RWPE1 (cell line): ENCODE measurements around the gene CATSPERZ.

Experiments
- CTCF ChIA-PET: fragments of 350-600 bp; sonication (Branson Sonifier 250); formaldehyde crosslinking; extraction: SDS; loops from one replicate; lab custom pipeline; 2021; lab: Yijun Ruan, JAX
- POLR2A ChIA-PET: fragments of 400-600 bp; formaldehyde crosslinking; extraction: SDS; loops from one replicate; lab custom pipeline; 2020; ENCODE audit warnings: antibody characterized with exemption; ENCODE audit not compliant: low non-redundant PET; lab: Yijun Ruan, JAX
- DNase-seq: peaks from one replicate; pipeline ENCODE4 v3.0.0; 2012; ENCODE audit warnings: low spot score
- H3K27ac ChIP-seq: fragments of 450-650 bp; 2 replicates; pipeline ENCODE4 v1.5.1; 2017
- TF ChIP-seq, protein P1 (sequence below): fragments of 450-650 bp; conservative IDR thresholded peaks from 2 replicates; pipeline ENCODE4 v1.5.1; 2017; ENCODE audit warnings: low read depth, mild to moderate bottlenecking

Gene CATSPERZ

GRCh38 chr11:64348383-64349024 lies 48.3 kb downstream of the CATSPERZ start:
- TF ChIP-seq, protein P1, sequence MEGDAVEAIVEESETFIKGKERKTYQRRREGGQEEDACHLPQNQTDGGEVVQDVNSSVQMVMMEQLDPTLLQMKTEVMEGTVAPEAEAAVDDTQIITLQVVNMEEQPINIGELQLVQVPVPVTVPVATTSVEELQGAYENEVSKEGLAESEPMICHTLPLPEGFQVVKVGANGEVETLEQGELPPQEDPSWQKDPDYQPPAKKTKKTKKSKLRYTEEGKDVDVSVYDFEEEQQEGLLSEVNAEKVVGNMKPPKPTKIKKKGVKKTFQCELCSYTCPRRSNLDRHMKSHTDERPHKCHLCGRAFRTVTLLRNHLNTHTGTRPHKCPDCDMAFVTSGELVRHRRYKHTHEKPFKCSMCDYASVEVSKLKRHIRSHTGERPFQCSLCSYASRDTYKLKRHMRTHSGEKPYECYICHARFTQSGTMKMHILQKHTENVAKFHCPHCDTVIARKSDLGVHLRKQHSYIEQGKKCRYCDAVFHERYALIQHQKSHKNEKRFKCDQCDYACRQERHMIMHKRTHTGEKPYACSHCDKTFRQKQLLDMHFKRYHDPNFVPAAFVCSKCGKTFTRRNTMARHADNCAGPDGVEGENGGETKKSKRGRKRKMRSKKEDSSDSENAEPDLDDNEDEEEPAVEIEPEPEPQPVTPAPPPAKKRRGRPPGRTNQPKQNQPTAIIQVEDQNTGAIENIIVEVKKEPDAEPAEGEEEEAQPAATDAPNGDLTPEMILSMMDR = no peak
- ChIA-PET CTCF (interaction anchor here (0.6 kb wide), 1 partner anchor 877 kb away, joined by 3 read pairs; no protein-coding TSS in a partner anchor), POLR2A (no interaction called here)
- DNase-seq = no peak
- peak overlapping the region; percentile 92 for H3K27ac ChIP-seq

- no peak for DNase-seq
These were observed 48.8 kb downstream of the CATSPERZ start for GRCh38 chr11:64349025-64349387.

GRCh38 chr11:64349404-64349803 lies 49.2 kb downstream of the CATSPERZ start:
- CTCF ChIA-PET = interaction anchor here (0.5 to 0.8 kb wide), 3 partner anchors 32 to 205 kb away, joined by 3 to 4 read pairs (median 4); partner anchors contain the start of gene PRDX5
- POLR2A ChIA-PET = no interaction called here
- H3K27ac ChIP-seq = peak overlapping the region; percentile 92
- DNase-seq = no peak
- TF ChIP-seq, protein P1 = no peak

More at GRCh38 chr11:64349025-64349387, 48.8 kb downstream of the CATSPERZ start:
- TF ChIP-seq, protein P1 = no peak
- POLR2A ChIA-PET = no interaction called here
- H3K27ac ChIP-seq = peak overlapping the region; percentile 92
- CTCF ChIA-PET = interaction anchor here (0.5 to 0.8 kb wide), 3 partner anchors 31 to 876 kb away, joined by 3 to 4 read pairs (median 3); partner anchors contain the start of gene PRDX5

- POLR2A ChIA-PET = no interaction called here
- H3K27ac ChIP-seq = peak overlapping the region; percentile 92
- CTCF ChIA-PET = interaction anchor here (0.6 kb wide), 1 partner anchor 50 kb away, joined by 3 read pairs; no protein-coding TSS in a partner anchor
- DNase-seq = no peak
- TF ChIP-seq, protein P1 = no peak
These were observed 51.0 kb downstream of the CATSPERZ start for GRCh38 chr11:64351136-64351631.

GRCh38 chr11:64352099-64352994 lies 52.2 kb downstream of the CATSPERZ start:
- TF ChIP-seq, protein P1 = no peak
- CTCF ChIA-PET = interaction anchor here (0.6 to 4.9 kb wide), 6 partner anchors 8 to 1692 kb away, joined by 3 to 34 read pairs (median 4); partner anchors contain the start of gene PLCB3
- H3K27ac ChIP-seq = peak overlapping the region; percentile 92
- no peak for DNase-seq
- POLR2A ChIA-PET = interaction anchor here (0.8 to 1.9 kb wide), 2 partner anchors 10 to 34 kb away, joined by 3 to 9 read pairs; partner anchors contain the start of genes PRDX5 and TRMT112
